ENCODE measurements around the gene CHCHD3.
A peak's percentile ranks its signal among the peaks of the same experiment; 100 is the strongest.

Gene CHCHD3

DNA sequence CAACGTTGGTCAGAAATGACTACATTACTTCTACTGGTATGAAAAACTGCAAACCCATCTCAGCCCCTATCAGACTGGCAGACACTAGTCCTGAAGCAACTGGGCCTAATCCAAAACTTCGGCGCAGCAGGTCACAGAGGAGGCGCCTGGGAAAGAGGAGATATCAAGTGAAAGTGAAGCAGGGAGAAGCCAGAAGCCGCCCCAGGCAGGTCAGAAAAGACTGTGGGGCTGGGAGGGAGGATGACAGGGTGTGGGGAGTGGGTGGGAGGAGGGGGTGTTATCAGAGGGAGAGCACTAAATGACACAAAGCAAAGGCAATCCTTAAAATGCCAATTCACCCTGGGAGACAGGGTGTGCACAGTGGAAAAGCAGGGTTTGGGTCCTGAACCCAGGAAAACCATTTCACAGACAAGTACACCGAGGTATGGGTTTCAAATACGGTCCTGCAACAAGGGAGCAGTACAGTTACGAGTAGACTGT, 731 bp downstream of the CHCHD3 start:
- DNase-seq (ENCODE audit: low spot score) (peak; percentile 23), FAIRE-seq (no peak)

DNA sequence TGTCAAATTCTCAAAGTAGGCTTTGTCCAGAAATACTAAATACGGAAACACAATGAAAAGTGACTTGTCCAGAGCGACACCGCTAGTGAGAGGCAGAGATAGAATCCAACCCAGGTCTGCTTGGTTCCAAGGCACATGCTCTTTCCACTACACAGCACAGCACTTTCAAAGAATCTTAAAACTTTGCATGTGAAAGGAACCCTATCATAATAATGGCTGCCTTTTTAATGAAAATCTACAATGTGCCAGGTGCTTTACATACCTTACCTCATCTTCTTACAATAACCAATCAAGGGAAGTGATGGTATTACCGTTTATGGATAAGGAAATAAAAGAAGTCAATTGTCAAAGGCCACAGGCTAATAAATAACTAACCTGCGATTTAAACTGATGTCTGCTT, 2.6 kb downstream of the CHCHD3 start:
- no peak for DNase-seq (ENCODE audit: low spot score)
- no peak for FAIRE-seq

DNA sequence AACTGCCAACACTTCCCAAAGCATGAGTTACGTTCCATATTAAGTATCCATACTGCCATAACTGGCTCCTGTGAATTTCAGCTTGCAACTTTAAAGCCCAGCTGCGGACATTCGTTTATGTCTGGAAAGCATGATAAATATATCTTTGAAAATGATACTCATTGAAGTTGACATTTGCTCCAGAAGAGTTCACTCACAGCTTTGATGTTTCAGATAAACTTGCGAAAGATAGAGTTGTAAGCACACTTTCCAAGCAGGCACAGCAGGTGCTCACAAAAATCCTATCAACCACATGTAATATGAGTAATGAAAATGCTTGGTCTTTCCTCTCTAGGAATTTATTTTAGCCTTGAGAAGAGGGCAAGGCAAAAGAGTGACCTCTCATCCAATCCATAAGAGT, 4.5 kb downstream of the CHCHD3 start:
- FAIRE-seq (no peak), DNase-seq (ENCODE audit: low spot score) (no peak)

DNA sequence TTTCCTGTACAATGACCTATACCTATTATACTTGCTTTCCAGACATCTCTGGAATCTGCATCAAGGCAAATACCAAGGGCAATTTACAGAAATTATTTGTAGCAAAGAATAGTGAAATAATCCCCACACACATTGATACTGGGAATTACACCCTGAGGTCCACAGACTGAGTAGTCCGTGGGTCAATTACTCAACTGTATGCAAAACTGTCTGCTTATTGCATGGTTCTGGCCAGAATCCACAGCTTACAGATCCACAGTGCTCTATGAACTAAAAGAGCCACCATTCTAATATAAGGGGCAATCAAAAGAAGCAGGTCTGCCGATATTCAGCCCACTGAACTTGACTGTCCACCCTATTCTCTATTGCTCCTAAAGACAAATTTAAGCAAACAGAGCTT, 5.7 kb downstream of the CHCHD3 start:
- no peak for FAIRE-seq
- no peak for DNase-seq (ENCODE audit: low spot score)

DNA sequence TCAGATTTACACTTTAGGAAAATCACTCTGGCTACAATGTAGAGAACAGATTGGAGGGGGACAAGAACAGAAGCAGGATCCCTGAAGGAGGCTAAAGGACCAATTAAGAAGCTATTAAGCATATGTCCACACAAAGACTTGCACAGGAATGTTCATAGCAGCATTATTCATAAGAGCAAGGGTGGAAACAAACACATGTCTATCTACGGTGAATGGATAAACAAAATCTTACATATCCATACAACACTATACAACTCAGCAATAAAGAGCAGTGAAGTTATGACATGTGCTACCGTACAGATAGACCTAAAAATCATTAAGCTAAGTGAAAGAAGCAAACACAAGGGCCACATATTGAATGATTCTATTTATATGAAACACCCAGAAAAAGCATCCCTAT, 10.4 kb downstream of the CHCHD3 start:
- no peak for DNase-seq (ENCODE audit: low spot score)
- no peak for FAIRE-seq

DNA sequence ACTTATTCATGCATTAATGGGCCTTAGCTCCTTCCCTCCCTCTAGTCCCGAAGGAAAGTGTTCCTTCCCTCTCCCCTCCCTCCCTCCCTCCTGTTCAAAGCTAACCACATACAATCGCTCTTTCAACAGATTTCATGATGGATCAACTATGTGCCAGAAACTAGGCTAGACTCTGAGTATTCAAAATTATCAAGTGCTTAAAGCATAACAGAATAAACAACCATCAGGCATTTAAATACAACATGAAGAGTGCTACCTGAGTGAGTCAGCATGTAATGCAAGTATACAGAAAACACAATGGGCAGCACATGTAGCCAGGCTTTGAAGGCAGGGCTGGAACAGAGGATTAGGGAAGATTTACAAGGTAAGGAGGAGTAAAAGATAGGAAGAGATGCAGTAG, 11.3 kb downstream of the CHCHD3 start:
- DNase-seq (ENCODE audit: low spot score) (no peak), FAIRE-seq (no peak)

DNA sequence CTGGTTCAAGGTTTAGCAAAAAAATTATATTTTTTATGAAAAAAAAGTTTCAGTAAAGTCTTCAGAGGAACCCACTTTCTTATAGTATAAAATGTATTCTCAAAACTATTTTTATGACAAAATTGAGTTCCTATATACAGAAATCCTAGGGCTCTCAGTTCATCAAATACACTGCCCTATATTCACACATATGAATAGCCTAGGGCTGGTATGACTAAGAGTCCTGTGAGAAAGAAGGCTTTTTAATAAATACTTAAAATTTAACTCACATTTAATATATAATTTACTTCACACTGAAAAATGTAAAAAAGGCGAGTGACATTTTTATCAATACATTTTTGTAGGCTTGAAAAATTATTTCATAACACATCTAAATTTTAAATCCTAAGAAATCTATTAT, 16.6 kb downstream of the CHCHD3 start:
- FAIRE-seq = no peak
- no peak for DNase-seq (ENCODE audit: low spot score)

DNA sequence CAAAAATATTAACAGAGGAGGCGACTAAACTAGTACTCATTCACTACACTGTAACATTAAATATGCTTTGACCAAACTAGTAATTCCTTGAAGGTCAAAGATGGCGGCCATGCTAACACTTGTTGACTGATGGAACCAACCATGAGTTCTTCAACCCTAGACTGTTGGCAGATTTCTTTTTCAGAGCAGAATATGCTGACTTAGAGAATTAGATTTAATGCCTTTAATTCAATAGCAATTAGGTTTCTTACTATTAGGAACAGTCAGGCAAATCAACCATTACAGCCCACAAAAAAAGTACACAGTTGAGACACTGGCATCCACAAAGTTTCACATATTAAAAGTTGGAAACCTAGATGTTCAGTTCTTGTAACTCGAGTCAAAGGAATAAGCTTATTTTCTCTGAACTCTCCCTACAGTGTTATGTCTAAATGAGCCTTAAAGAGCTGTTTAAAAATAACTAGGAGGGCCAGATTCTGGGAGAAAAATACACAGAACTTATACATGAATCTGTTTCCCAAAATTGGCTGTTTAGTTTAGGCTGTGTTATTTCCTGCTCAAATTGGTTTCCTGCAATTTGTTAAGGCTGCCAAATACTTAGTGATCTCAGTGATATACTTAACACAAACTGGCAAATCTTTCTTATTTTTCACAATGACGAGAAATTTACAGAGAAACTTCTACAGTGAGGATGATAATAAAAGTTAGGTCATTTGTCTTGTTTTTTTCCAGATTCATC, 17.6 kb downstream of the CHCHD3 start:
- no peak for FAIRE-seq

DNA sequence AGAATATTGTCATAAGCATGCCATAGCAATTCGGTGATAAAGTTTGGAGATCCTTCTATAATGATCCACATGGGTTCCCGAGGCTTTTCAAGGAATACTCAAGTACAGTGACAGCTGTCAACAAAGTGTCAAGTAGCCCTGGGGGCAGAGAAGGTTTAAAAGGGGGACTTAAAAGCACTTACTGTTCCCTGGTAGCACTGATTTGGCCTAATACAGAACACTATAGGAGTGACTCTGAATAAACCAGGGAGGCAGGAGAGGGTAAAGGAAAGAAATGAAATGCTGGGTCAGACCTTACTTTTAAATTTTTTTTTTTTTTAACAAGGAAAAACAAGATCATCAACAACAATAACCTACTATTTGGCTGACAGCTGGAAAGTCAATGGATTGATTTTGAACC, 20.1 kb downstream of the CHCHD3 start:
- no peak for DNase-seq (ENCODE audit: low spot score)
- FAIRE-seq = no peak

More for the DNA sequence above, 17.6 kb downstream of the CHCHD3 start:
- no peak for DNase-seq (ENCODE audit: low spot score)

DNA sequence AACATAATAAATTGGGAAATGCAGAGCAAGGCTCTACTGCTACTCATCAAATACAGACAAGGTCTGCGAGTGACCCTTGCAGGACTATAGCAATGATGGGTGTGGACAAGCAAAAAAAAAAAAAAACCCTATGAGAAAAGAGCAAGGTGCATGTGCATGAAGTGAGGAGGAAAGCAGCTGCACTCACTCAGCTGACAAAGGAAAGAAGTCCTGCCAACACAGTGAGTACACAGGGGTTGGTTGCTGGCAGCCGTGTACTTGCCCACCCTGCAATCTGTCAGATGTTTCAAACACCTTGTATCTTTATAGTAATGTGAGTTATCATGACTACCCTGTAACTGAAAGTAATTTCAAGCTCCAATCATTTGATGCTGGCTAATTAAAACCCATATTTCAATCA, 20.5 kb downstream of the CHCHD3 start:
- FAIRE-seq (no peak), DNase-seq (ENCODE audit: low spot score) (no peak)

DNA sequence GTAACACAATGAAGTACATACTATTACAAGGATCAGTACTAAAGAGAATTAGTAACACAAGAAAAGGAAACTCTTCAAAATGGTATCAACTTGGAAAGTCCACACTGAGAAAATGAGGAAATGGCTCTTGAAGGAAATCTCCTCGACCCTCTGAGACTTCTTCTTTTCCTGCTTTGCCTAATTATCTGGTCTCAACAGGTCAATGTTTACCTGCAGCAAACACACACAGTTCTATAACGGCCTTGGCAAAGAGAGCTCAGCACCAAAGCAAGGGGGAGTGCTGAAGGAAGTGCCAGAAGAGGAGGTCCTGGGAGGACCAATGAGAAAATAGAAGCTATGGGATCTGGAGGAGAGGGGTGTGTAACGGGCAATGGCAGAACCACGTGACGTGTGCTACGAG, 21.9 kb downstream of the CHCHD3 start:
- FAIRE-seq (no peak), DNase-seq (ENCODE audit: low spot score) (no peak)

DNA sequence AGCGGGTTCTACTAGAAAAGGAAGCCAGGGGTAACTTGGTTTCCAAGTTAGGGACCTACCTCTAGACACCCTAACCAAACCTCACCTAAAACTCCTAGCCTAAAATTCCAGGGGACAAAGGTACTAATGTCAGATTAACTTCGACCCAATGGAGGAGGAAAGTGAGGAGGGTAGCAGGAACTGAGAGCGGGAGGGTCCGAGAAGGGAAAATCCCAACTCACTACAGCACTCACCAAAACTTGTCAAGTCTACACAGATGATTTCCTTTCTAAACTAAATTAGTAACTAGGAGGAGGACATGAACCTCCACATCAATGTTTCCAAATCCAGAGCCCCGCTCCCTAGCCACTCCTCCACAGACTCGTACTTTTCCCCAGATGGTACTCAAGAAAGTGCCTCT, 22.6 kb downstream of the CHCHD3 start:
- DNase-seq (ENCODE audit: low spot score) (no peak), FAIRE-seq (no peak)

DNA sequence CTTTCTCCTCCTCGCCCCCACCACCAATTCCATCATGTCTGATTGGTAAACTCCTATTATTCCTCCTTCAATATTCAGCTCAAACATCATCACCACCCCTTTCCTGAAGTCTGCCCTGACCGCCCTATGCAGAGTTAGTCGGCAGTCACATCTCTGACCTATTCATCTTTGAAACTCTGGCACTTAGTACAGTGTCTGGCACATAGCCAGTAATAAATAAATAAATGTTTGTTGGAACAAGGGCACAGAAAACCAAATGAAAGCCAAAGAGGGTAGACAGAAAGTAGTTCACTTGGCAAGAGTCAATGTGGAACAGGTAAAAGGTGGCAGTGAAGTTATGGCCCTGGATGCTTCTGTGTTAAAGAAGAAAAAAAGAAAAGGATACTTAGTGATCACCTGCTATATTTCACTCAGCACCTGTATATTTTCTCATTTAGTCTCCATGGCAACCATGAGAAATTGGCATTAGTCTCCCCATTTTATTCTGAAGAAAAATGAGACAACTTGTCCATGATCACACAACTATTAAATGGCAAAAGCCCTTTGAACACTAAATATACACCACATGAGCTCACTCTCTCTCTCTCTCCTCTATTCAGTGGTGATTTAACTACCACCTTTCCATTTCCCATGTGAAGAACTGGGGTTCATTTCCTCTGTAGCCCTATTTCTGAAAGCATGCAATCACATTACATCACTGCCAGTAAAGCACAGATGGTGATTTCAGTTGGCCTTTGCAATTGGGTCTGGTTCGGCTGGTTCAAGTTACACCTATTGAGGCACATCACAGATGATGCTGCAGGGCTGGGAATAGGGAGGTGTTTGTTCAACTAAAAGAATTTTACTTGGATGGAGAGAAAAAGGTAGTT, 25.3 kb downstream of the CHCHD3 start:
- DNase-seq (ENCODE audit: low spot score) = no peak
- FAIRE-seq = no peak

DNA sequence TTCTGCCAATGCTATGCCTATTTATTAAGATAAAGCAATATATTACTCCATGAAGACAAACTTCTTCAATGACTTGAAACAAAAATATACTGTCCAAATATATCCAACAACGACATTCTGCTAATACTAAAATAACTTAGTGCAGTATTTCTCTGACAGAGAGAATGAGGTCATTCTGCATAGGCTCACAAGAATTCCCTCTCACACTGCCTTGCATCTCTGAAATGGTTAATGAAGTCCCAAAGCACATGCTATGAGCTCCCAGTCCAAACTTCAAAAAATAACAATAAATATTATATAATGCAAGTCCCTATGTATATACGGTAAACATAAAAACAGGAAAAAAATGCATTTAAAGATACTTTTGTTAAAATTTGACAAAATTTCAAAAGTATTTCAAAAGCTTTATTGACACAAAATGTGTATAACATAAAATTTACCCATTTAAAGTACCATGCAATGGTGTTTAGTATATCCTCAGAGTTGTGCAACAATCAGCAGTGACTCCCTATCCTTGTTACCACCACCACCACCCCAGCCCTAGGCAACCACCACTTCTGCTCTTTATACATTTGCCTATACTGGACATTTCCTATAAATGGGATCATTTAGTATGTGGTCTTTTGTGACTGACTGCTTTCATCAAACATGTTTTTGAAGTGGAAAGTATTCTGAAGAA, 27.6 kb downstream of the CHCHD3 start:
- FAIRE-seq (no peak), DNase-seq (ENCODE audit: low spot score) (peak; percentile 31)

DNA sequence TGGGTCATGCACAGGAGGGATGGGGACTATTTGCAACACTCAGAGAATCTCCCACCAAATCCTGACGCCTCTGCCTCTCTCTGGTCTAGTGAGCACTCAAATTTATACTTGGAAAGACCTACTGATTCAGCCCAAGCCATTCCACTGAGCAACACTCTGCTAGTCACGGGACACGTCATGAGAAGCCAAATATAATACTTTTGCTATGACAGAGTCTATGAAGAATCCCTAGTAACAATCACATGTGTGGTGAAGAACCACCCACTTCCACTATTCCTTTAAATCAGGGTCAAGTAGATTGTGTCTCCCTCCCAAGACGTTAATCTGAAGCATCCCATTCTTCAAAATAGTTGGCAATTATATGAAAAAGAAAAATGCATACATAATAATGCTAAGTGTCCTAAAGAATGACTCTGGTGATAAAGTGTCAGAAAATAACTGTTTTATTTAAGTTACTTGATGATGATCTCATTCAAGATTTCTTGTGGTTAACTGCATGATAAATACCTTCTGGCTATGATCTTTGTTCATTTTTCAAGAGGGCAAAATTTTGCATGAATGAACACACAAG, 28.5 kb downstream of the CHCHD3 start:
- FAIRE-seq (peak; percentile 99), DNase-seq (ENCODE audit: low spot score) (peak; percentile 100)

DNA sequence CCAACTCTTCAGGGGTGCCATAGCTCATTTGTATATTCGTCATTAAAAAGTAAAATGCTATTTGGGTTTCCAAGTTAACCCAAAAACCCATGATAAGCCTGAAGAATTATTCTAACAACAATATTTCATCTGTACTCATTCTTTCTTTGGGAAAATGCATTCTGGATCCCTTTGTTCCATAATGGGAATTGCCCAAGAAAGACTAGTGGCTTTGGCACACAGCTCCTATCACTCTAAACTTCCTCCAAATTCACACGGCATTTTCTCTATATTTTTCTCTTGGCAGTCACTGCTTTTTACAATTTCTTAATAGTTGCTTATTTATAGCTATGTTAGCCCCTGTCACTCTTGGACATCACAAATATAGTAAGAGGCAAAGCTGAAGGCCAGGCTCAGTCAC, 29.1 kb downstream of the CHCHD3 start:
- DNase-seq (ENCODE audit: low spot score) (no peak), FAIRE-seq (no peak)

DNA sequence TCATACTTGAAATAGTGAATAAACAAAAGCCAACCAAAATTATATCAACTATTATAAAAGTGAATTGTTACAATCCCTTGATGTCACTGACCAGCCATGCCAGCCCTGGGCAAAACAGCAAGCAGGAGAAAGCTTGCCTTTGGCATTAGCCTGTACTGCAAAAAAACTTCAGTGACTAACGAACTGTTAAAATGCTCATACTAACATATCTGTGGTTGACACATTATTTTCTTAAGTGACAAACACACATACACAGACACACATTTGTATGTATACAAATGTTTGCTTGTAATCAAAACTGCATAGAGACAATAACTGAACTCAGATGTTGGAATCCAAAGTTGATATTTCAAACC, 29.5 kb downstream of the CHCHD3 start:
- FAIRE-seq (peak; percentile 16), DNase-seq (ENCODE audit: low spot score) (peak; percentile 24)

DNA sequence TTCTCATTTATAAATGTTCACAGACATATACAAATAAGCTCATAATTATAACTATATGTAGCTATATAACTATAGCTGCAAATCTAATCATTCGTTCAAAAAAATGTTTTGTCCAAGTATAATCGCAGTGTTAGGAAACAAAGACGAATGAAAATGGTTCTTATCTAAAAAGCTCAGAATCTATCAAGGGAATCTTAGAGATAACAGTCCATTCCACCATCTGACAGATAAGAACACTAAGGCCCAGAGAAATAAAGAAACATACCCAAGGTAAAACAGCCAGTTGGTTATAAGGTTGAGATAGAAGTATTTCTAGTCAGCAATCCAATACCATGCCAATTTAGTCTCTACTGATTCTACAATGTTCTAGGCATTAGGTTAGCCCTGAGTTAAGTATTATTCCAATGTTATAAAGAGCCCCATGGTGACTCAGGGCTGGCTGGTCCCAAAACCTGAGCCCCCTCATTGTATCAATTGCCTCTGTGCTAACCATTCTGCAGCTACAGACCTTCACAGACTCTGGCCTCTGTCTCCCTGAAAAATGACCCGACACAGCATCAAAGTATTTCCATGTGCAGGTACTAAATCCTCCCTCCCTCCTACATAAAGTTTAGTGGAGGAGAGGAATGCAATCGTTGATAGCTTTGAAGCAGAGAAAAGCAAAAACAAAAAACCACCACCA, 30.0 kb downstream of the CHCHD3 start:
- FAIRE-seq (no peak), DNase-seq (ENCODE audit: low spot score) (no peak)

DNA sequence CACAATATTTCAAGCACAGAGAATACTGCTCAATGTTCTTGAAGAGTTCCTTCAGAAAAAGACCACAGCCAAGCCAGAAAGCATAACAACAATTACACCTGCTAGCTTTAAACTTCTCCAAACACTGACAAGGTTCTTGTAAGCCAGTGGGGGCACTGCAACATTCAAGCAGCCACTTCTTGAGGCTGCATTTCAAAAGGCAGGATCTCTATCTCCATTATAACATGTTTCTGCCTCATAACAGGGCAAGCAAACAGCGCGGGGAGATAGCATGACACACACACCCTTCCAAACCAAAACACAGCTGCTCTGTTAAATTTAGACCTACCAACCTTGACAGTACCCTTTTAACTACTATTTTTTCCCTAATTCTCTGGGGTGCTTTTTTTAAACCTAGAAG, 30.8 kb downstream of the CHCHD3 start:
- FAIRE-seq = no peak
- no peak for DNase-seq (ENCODE audit: low spot score)

DNA sequence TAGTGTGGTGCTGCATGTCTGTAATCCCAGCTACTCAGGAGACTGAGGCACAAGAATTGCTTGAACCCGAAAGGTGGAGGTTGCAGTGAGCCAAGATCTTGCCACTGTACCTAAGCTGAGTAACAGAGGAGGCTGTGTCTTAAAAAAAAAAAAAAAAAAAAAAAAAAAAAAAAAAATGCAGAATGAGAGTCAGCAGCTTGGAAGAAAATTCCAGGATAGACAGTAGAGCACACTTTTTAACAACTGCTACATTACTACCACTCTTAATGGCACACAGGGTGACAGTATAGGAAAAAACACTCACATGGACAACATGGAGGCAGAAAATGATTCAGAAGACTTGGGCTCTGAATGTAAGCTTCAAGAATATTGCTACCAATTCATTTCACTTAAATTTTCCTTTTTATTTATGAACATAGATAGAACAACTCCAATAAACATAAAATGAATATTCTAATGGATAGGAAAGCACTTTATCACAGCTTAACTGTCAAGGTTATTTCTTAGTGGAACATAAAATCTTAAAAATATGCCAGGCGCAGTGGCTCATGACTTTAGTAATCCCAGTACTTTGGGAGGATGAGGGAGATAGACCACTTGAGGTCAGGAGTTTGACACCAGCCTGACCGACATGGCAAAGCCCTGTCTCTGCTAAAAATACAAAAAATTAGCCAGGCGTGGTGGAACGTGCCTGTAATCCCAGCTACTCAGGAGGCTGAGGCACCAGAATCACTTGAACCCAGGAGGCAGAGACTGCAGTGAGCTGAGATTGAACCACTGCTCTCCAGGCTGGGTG, 31.5 kb downstream of the CHCHD3 start:
- FAIRE-seq (peak; percentile 80), DNase-seq (ENCODE audit: low spot score) (no peak)
